Hepatocyte (in vitro differentiated cells): ENCODE measurements around the gene UPK3B.
"Not testable (repeated sequence)": the region's sequence is repeated elsewhere in the genome, so short reads cannot be mapped to it uniquely, and the experiment has no call there.

Experiments
- CTCF ChIP-seq: fragments of 200-600 bp; sonication (generic); IDR thresholded peaks from 2 replicates; pipeline ENCODE4 v1.5.1; 2016; ENCODE audit warnings: antibody characterized with exemption, mild to moderate bottlenecking; ENCODE audit not compliant: poor library complexity
- EZH2phosphoT487 ChIP-seq: fragments of 200-600 bp; sonication (generic); IDR thresholded peaks from one replicate; pipeline ENCODE4 v1.6.1; 2018; ENCODE audit warnings: antibody characterized with exemption, mild to moderate bottlenecking, low read depth, moderate library complexity; ENCODE audit not compliant: unreplicated experiment, severe bottlenecking

- not testable (repeated sequence) for TF ChIP-seq CTCF, EZH2phosphoT487
Observed at GRCh38 chr7:76503244-76503643, 7.1 kb upstream of the UPK3B start.
